ENCODE data around the gene DRC1. TPM values are rescaled to one million over a fixed set of nuclear protein-coding genes. Genes with fewer than 3 reads are reported as not detected.
A peak's percentile ranks its signal among the peaks of the same experiment; 100 is the strongest.
"Not testable (repeated sequence)": the region's sequence is repeated elsewhere in the genome, so short reads cannot be mapped to it uniquely, and the experiment has no call there.

DRC1 gene
- total and polyA plus RNA-seq, 8 donors = 0.19 to 0.54 TPM; not detected in 6

- FAIRE-seq (no peak), ATAC-seq (no peak), DNase-seq (no peak)
- TF ChIP-seq, protein P1, sequence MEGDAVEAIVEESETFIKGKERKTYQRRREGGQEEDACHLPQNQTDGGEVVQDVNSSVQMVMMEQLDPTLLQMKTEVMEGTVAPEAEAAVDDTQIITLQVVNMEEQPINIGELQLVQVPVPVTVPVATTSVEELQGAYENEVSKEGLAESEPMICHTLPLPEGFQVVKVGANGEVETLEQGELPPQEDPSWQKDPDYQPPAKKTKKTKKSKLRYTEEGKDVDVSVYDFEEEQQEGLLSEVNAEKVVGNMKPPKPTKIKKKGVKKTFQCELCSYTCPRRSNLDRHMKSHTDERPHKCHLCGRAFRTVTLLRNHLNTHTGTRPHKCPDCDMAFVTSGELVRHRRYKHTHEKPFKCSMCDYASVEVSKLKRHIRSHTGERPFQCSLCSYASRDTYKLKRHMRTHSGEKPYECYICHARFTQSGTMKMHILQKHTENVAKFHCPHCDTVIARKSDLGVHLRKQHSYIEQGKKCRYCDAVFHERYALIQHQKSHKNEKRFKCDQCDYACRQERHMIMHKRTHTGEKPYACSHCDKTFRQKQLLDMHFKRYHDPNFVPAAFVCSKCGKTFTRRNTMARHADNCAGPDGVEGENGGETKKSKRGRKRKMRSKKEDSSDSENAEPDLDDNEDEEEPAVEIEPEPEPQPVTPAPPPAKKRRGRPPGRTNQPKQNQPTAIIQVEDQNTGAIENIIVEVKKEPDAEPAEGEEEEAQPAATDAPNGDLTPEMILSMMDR (IDR thresholded peaks at IDR 0.05) = no peak
- H3K36me3 ChIP-seq = peaks cover 0 to 4% (median 0%) of the 10 kb centered on the region in 3 donors
- WGBS, 2 donors = 90 to 95% methylated on average over 5 of the region's 5 CpGs
- H3K4me1 ChIP-seq = peaks cover 0 to 4% (median 0%) of the 10 kb centered on the region in 3 donors
- no peak overlapping the region for H3K4me3 ChIP-seq
- no peaks in the 10 kb centered on the region for H3K27me3 ChIP-seq
- no peaks in the 10 kb centered on the region for H3K9me3 ChIP-seq
- intact Hi-C loops (cut with DNase I) = no loop called here
- no peak overlapping the region for H3K27ac ChIP-seq
Measured at GRCh38 chr2:26366957-26367356, 34.8 kb upstream of the DRC1 start.

GRCh38 chr2:26369664-26370063 lies 32.1 kb upstream of the DRC1 start:
- WGBS, 2 donors = 53 to 54% methylated on average over 2 of the region's 2 CpGs
- H3K27me3 ChIP-seq; DNase-seq; H3K4me3 ChIP-seq; ATAC-seq; intact Hi-C loops (cut with DNase I); H3K27ac ChIP-seq; FAIRE-seq; H3K4me1 ChIP-seq; H3K9me3 ChIP-seq: not testable (repeated sequence)
- peaks cover 0 to 13% (median 0%) of the 10 kb centered on the region in 3 donors for H3K36me3 ChIP-seq

GRCh38 chr2:26370909-26371308 lies 30.8 kb upstream of the DRC1 start:
- H3K4me1 ChIP-seq; H3K4me3 ChIP-seq; H3K9me3 ChIP-seq; ATAC-seq; H3K27ac ChIP-seq; H3K27me3 ChIP-seq; intact Hi-C loops (cut with DNase I); FAIRE-seq: not testable (repeated sequence)
- DNase-seq = peak in 1 of 6 donors; percentile 41
- peaks cover 0 to 23% (median 0%) of the 10 kb centered on the region in 3 donors for H3K36me3 ChIP-seq
- 91% methylated on average over 17 of the region's 31 CpGs; no CpG with 5 or more reads in 1 of the 2 donors for WGBS, 2 donors

DNA sequence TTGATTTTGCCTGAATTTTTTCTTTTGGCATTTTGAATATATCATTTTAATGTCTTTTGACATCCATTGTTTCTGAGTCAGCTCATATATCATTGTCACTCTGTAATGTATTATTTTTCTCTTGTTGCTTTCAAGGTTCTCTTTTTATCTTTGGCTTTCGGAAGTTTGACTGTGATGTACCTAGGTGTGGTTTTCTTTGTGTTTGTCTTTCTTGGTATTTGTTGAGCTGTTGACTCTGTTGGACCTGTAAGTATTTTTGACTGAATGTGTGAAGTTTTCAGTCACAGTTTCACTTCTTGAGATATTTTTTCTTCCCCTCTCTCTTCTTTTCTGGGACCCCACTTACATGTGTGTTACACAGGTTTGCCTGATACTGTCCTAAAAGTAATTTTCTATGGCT lies 24.9 kb upstream of the DRC1 start:
- TF ChIP-seq, protein P1 (IDR thresholded peaks at IDR 0.05) = no peak
- 92 to 93% methylated on average over 1 of the region's 1 CpG for WGBS, 2 donors
- Histone ChIP-seq H3K4me3 (no peak overlapping the region), H3K36me3 (peaks cover 0 to 18% (median 0%) of the 10 kb centered on the region in 3 donors), H3K27ac (no peak overlapping the region), H3K9me3 (no peaks in the 10 kb centered on the region), H3K27me3 (no peaks in the 10 kb centered on the region), H3K4me1 (no peaks in the 10 kb centered on the region)
- ATAC-seq = no peak
- intact Hi-C loops (cut with DNase I) = no loop called here
- FAIRE-seq = peak; percentile 13
- no peak for DNase-seq

GRCh38 chr2:26380281-26380680 lies 21.4 kb upstream of the DRC1 start:
- TF ChIP-seq, protein P1 (IDR thresholded peaks at IDR 0.05) = no peak
- FAIRE-seq (no peak), ATAC-seq (no peak), DNase-seq (no peak)
- H3K4me1 ChIP-seq = no peaks in the 10 kb centered on the region
- 84 to 92% methylated on average over 2 of the region's 2 CpGs for WGBS, 2 donors
- H3K27ac ChIP-seq = no peak overlapping the region
- intact Hi-C loops (cut with DNase I) = no loop called here
- H3K36me3 ChIP-seq = peaks cover 0 to 4% (median 0%) of the 10 kb centered on the region in 3 donors
- H3K27me3 ChIP-seq = no peaks in the 10 kb centered on the region
- H3K4me3 ChIP-seq = no peak overlapping the region
- no peaks in the 10 kb centered on the region for H3K9me3 ChIP-seq

DNA sequence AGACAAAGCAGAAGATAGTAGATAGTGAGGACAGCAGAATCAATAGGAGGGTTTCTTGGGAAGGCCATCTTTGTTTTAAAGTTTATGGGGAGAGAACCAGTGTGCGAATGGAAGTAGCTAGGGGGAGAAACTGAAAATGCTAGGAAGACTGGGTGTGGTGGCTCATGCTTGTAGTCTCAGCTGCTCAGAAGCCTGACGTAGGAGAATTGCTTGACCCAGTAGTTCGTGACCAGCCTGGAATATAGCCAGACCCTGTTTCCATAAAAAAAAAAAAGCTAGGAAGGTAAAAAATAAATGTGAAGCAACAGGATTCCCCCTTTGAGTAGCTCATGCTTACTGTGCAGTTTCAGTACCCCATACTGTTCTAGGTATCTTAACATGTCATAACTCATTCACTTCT lies 19.2 kb upstream of the DRC1 start:
- Histone ChIP-seq H3K27me3 (no peaks in the 10 kb centered on the region), H3K9me3 (no peaks in the 10 kb centered on the region), H3K27ac (no peak overlapping the region), H3K36me3 (no peaks in the 10 kb centered on the region), H3K4me1 (no peaks in the 10 kb centered on the region), H3K4me3 (no peak overlapping the region)
- intact Hi-C loops (cut with DNase I) = no loop called here
- TF ChIP-seq, protein P1 (IDR thresholded peaks at IDR 0.05) = no peak
- DNase-seq (no peak), ATAC-seq (peak in 1 of 4 donors; percentile 55), FAIRE-seq (no peak)
- WGBS, 2 donors = 95 to 96% methylated on average over 3 of the region's 3 CpGs

All from pancreas (tissue), 10 donors.